Panc1 (cell line): ENCODE measurements around the gene ROBO1.

Source experiments
- CTCF ChIP-seq: fragments of 450-650 bp; IDR thresholded peaks from 2 replicates; pipeline ENCODE4 v1.5.1; 2017; ENCODE audit warnings: mild to moderate bottlenecking
- POLR2AphosphoS5 ChIP-seq: IDR thresholded peaks from 2 replicates; pipeline ENCODE4 v1.6.1; 2012; ENCODE audit warnings: mild to moderate bottlenecking, low read depth, low read length, moderate library complexity
- TF ChIP-seq, protein P1 (sequence below), 2 experiments: IDR thresholded peaks; 2 replicates each; pipeline ENCODE4 v1.6.1; 2011 to 2012; ENCODE audit warnings: low read depth in 2 of 2, control low read depth in 1 of 2, low read length in 1 of 2, mild to moderate bottlenecking in 1 of 2, moderate library complexity in 1 of 2; ENCODE audit not compliant: insufficient read depth in 1 of 2

DNA sequence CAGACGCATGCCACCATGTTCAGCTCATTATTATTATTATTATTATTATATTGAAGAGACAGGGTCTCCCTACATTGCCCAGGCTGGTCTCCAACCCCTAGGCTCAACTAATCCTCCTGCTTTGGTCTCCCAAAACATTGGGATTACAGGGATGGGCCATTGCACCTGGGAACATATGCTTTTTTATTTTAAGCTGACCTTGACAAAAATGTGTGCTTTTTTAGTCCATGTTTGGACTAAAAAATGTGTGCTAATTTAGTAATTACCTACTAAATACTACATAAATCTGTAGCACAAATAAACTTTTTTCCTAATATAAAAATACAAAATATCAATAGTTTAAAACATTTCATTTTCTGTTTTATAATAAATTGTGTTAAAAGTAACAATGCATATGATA, 693.2 kb downstream of the ROBO1 start:
- TF ChIP-seq CTCF = no peak
- TF ChIP-seq POLR2AphosphoS5 = no peak
- TF ChIP-seq, protein P1, sequence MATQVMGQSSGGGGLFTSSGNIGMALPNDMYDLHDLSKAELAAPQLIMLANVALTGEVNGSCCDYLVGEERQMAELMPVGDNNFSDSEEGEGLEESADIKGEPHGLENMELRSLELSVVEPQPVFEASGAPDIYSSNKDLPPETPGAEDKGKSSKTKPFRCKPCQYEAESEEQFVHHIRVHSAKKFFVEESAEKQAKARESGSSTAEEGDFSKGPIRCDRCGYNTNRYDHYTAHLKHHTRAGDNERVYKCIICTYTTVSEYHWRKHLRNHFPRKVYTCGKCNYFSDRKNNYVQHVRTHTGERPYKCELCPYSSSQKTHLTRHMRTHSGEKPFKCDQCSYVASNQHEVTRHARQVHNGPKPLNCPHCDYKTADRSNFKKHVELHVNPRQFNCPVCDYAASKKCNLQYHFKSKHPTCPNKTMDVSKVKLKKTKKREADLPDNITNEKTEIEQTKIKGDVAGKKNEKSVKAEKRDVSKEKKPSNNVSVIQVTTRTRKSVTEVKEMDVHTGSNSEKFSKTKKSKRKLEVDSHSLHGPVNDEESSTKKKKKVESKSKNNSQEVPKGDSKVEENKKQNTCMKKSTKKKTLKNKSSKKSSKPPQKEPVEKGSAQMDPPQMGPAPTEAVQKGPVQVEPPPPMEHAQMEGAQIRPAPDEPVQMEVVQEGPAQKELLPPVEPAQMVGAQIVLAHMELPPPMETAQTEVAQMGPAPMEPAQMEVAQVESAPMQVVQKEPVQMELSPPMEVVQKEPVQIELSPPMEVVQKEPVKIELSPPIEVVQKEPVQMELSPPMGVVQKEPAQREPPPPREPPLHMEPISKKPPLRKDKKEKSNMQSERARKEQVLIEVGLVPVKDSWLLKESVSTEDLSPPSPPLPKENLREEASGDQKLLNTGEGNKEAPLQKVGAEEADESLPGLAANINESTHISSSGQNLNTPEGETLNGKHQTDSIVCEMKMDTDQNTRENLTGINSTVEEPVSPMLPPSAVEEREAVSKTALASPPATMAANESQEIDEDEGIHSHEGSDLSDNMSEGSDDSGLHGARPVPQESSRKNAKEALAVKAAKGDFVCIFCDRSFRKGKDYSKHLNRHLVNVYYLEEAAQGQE (IDR thresholded peaks at IDR 0.05; ENCODE audit: insufficient read depth in 1 of 2, low read depth in 2 of 2, low read length in 1 of 2) = no peak
